NCI-H146 (cell line): ENCODE measurements around the gene FAM90A1.
"Not testable (repeated sequence)": the region's sequence is repeated elsewhere in the genome, so short reads cannot be mapped to it uniquely, and the experiment has no call there.

Experiments
- DNase-seq: peaks from one replicate; lab custom pipeline; 2025; lab: John Stamatoyannopoulos, UW

FAM90A1 gene, protein sequence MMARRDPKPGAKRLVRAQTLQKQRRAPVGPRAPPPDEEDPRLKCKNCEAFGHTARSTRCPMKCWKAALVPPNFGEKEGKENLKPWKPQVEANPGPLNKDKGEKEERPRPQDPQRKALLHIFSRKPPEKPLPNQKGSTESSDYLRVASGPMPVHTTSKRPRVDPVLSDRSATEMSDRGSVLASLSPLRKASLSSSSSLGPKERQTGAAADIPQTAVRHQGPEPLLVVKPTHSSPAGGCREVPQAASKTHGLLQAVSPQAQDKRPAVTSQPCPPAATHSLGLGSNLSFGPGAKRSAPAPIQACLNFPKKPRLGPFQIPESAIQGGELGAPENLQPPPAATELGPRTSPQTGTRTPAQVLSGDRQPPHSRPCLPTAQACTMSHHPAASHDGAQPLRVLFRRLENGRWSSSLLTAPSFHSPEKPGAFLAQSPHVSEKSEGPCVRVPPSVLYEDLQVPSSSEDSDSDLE

DNA sequence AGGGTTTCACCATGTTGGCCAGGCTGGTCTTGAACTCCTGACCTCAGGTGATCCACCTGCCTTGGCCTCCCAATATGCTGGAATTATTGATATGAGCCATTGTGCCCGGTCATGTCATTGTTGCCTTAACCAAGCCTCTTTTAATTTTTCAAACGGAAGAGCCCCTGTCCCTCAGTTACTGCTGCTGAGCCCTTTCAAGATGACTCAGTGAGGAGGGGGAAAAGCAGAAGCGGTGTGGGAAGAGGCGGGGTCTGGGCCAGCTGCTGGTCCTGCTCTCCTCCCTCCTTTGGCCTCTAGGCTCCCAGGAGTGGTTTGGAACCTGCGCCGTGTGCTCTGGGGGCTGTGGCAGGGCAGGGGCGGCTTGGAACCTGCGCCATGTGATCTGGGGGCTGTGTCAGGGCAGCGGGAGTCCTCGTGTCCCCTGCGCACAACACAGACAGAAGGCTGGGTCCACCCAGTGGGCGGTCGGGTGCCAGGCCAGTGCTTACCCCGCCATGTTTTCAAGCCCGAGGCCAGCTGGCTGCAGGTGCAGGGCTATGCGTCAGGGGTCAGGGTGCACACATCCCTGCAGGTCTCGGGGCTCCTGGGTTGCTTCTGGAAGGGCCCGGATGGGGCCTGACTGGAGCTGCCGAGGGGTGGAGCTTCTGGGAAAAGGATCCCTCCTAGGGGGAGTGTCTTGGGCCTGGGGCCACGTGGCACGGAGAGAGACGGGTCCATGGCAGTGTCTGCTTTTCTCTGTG lies at the start of gene FAM90A1:
Gene FAM90A1 (minus strand): TSS at position 627 of the 740 bp plus-strand sequence. CDS start 2,786 bp downstream, outside the sequence.
- DNase-seq, result peak; percentile 16

DNA sequence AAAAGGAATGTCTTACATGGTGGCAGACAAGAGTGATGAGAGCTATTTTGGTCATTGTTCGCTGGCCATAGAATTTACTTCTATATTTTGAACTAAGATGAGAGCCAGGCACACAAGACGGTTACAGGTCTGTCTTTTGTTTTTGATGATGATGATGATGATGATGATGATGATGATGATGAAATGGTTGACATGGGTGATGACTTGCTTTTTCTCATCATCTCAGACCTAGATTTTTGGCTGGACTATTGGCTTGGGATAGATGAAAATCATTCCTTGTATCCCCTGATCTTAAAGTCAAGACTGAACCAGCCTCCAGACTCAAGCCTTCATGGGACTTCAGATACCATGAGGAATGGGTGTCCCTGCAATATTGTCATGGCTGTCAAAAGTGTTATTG lies 49.0 kb upstream of the FAM90A1 start:
- DNase-seq, result not testable (repeated sequence)

DNA sequence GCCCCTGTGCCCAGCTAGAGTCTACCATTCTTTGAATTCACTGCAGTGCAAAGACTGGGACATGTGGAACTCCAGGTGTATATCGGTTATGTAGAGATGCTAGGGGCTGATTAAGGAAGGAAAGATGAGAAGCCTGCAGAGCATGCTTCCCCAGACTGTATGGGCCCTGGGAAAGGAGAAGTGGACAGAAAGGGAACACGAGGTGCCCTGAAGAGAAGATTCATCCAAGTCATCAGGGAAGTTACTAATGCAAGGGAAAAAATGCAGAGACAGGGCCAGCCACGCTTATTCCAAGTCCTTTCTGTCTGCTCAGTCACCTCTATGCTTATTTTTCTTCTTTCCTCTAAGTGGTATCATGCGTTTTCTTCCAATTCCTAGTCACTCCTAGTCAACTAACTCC lies 39.3 kb upstream of the FAM90A1 start:
- DNase-seq, result not testable (repeated sequence)

- not testable (repeated sequence) for DNase-seq
Observed at GRCh38 chr12:8264236-8264635, 36.8 kb upstream of the FAM90A1 start.

GRCh38 chr12:8261111-8261554 lies 33.7 kb upstream of the FAM90A1 start:
- not testable (repeated sequence) for DNase-seq

GRCh38 chr12:8256356-8256755 lies 28.9 kb upstream of the FAM90A1 start:
- not testable (repeated sequence) for DNase-seq

GRCh38 chr12:8254705-8255104 lies 27.3 kb upstream of the FAM90A1 start:
- not testable (repeated sequence) for DNase-seq

DNA sequence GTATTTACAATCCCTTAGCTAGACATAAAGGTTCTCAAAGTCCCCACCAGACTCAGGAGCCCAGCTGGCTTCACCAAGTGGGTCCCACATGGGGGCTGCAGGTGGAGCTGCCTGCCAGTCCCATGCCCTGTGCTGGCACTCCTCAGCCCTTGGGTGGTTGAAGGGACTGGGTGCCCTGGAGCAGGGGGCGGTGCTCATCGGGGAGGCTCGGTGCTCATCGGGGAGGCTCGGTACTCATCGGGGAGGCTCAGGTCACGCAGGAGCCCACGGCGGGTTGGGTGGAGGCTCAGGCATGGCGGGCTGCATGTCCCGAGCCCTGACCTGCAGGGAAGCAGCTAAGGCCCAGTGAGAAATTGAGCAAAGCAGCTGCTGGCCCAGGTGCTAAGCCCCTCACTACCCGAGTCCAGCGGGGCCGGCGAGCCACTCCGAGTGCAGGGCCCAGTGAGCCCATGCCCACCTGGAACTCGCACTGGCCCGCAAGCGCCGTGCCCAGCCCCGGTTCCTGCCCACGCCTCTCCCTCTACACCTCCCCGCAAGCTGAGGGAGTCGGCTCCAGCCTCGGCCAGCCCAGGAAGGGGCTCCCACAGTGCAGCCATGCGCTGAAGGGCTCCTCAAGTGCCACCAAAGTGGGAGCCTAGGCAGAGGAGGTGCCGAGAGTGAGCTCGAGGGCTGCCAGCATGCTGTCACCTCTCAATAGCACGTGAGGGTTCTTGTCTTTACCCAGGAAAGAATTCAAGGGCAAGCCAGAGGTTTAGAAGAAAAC lies 24.8 kb upstream of the FAM90A1 start:
- DNase-seq, result not testable (repeated sequence)

- DNase-seq, result not testable (repeated sequence)
Observed at GRCh38 chr12:8251616-8252015, 24.2 kb upstream of the FAM90A1 start.

DNA sequence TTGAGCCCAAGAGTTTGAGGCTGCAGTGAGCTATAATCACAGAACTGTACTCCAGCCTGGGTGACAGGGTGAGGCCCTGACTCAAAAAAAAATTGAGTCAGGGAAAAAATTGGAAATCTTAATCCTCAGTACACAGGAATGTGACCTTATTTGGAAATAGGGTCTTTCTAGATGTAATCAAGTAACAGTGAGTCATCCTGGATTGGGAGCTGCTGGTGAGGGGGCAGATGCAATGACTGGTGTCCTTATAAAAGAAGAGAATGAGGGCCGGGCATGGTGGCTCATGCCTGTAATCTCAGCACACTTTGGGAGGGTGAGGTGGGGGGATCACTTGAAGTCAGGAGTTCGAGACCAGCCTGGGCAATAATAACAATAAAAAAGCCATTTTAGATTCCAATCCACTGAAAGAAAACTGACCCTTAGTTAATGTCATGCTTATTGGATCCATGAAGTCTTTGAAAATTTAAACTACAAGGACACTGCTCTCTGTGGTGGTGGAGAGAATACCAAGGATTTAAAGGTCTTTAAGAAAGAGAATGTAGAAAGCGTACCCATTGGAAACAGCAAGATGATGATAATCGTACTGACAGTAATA lies 19.6 kb upstream of the FAM90A1 start:
- DNase-seq, result not testable (repeated sequence)

- not testable (repeated sequence) for DNase-seq
Observed at GRCh38 chr12:8243682-8244161, 16.3 kb upstream of the FAM90A1 start.

DNA sequence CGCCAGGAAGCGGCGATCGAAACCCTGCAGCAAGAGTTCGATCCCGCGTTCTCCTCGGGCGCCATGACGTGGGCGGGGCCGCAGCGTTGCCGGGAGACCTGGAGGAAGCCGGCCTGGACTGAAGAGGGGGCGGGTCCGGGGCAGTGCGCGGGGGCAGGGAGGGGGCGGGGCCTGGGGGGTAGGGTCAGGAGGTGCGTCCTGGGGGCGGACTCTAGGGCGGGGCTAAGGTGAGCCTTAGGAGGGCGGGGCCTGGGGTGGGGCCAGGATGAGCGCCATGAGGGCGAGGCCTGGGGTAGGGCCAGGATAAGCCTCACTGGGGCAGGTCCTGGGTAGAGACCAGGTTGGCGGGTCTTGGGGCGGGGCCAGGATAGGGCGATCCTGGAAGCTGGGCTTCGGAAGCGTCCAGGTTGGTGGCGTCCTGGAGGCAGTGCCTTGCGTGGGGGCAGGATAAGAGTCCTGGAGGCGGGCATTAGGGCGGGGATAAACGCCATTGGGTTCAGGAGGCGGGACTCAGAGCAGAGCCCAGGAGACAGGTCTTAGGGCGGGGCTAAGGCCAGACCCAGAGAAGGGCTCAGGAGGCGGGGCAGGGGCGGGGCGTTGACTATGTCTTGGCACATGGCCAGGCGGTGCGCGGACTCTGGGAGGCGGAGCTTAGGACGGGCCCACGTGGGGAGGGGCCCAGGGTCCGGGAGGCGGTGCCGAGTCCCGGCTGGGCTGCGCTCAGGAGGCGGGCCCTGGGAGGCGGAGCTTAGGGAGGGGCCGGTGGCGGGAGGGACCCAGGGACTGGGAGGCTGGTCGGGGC lies 15.7 kb upstream of the FAM90A1 start:
- peak; percentile 84 for DNase-seq

- DNase-seq, result not testable (repeated sequence)
Observed at GRCh38 chr12:8242622-8242879, 15.1 kb upstream of the FAM90A1 start.

GRCh38 chr12:8241917-8242621 lies 14.7 kb upstream of the FAM90A1 start:
- DNase-seq, result not testable (repeated sequence)

- DNase-seq, result not testable (repeated sequence)
Observed at GRCh38 chr12:8240340-8241114, 13.1 kb upstream of the FAM90A1 start.

DNA sequence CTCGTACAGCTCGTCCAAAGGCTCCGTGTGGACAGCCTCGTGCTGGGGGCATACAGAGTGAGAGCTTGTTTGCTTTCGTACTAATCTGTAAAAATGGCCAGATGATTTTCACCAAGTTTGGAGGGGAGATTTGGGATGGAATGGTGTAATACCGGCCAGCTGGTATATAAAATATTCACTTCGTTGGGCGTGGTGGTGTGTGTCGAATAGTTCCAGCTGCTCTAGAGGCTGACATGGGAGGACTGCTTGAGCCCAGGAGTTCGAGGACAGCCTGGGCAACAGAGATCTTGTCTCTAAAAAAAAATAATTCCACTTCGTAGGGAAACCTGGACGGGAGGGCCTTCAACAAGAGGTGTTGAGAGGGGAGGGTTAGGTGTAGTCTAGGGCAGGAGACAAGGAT lies 9.6 kb upstream of the FAM90A1 start:
- not testable (repeated sequence) for DNase-seq

- DNase-seq, result not testable (repeated sequence)
Observed at GRCh38 chr12:8235316-8236157, 8.1 kb upstream of the FAM90A1 start.

DNA sequence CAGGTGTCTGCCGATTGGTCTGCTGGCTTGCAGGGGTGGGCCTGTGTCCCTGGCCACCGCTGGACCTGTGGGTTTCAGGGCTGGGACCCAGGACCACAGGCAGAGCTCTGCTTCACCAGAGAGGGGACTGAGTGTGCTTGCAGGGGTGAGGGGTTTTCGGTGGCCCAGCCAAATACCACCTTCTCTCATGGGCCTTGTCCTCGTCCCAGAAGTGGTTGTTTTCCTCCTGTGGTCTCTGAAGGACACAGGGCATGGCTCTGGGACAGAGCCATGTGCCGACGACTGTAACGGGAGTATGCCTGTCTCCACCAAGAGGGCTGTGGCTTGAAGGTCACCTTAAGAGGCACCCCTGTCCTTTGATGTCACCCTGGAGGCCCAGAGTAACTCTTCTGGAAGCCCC lies 7.3 kb upstream of the FAM90A1 start:
- not testable (repeated sequence) for DNase-seq
